IMR-90 (cell line): ENCODE measurements around the gene CLCNKA.

Experiments used
- MAZ ChIP-seq: IDR thresholded peaks from 2 replicates; pipeline ENCODE4 v1.6.1; 2012; ENCODE audit warnings: low read depth, mild to moderate bottlenecking, low read length, improper control_type of control experiment, moderate library complexity, borderline replicate concordance
- POLR2A ChIP-seq: IDR thresholded peaks from 2 replicates; pipeline ENCODE4 v1.6.1; 2012; ENCODE audit warnings: mild to moderate bottlenecking, low read depth, low read length
- RCOR1 ChIP-seq: IDR thresholded peaks from 2 replicates; pipeline ENCODE4 v1.6.1; 2012; ENCODE audit warnings: mild to moderate bottlenecking, low read length, improper control_type of control experiment; ENCODE audit not compliant: insufficient replicate concordance
- SMC3 ChIP-seq: fragments of 150-350 bp; IDR thresholded peaks from 2 replicates; pipeline ENCODE4 v1.6.1; 2016; ENCODE audit warnings: low read depth, mild to moderate bottlenecking, antibody characterized with exemption, low read length, moderate library complexity
- USF2 ChIP-seq: fragments of 150-350 bp; IDR thresholded peaks from 2 replicates; pipeline ENCODE4 v1.6.1; 2017; ENCODE audit warnings: mild to moderate bottlenecking, antibody characterized with exemption, low read length, low read depth
- TF ChIP-seq, protein P1 (sequence below): conservative IDR thresholded peaks from 2 replicates; pipeline ENCODE4 v1.5.1; 2012; ENCODE audit warnings: mild to moderate bottlenecking, low read depth, low read length, improper control_type of control experiment

GRCh38 chr1:16075337-16076030 lies 53.6 kb downstream of the CLCNKA start:
- TF ChIP-seq, protein P1, sequence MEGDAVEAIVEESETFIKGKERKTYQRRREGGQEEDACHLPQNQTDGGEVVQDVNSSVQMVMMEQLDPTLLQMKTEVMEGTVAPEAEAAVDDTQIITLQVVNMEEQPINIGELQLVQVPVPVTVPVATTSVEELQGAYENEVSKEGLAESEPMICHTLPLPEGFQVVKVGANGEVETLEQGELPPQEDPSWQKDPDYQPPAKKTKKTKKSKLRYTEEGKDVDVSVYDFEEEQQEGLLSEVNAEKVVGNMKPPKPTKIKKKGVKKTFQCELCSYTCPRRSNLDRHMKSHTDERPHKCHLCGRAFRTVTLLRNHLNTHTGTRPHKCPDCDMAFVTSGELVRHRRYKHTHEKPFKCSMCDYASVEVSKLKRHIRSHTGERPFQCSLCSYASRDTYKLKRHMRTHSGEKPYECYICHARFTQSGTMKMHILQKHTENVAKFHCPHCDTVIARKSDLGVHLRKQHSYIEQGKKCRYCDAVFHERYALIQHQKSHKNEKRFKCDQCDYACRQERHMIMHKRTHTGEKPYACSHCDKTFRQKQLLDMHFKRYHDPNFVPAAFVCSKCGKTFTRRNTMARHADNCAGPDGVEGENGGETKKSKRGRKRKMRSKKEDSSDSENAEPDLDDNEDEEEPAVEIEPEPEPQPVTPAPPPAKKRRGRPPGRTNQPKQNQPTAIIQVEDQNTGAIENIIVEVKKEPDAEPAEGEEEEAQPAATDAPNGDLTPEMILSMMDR: no peak
- TF ChIP-seq RCOR1 (no peak), USF2 (no peak), POLR2A (no peak), MAZ (no peak), SMC3 (no peak)
